H1 (cell line): ENCODE data around the gene MPP4. TPM values are rescaled to one million over a fixed set of nuclear protein-coding genes. Genes with fewer than 3 reads are reported as not detected.
"Not testable (repeated sequence)": the region's sequence is repeated elsewhere in the genome, so short reads cannot be mapped to it uniquely, and the experiment has no call there.

Experiments
- CTCF ChIA-PET: fragments of 300-600 bp; sonication (Branson Sonifier 250); formaldehyde crosslinking; loops from one replicate; lab custom pipeline; 2021; ENCODE audit not compliant: partially characterized antibody; lab: Charles Lee
- POLR2A ChIA-PET: fragments of 300-600 bp; sonication (Branson Sonifier 250); formaldehyde crosslinking; loops from one replicate; lab custom pipeline; 2021; ENCODE audit warnings: inconsistent platforms; ENCODE audit not compliant: partially characterized antibody; lab: Charles Lee
- DNase-seq, 2 experiments: peaks; one replicate each; pipeline versions ENCODE4 v3.0.0 to v3.0.0-alpha.2; 2010 to 2022; ENCODE audit warnings: low spot score in 2 of 2, low read depth in 1 of 2, mixed read lengths in 1 of 2
- FAIRE-seq: peaks from 2 replicates; lab custom pipeline; 2011; peaks lifted over from hg19 to GRCh38; lab: Jason Lieb, UNC
- H2AFZ ChIP-seq: 2 replicates; pipeline ENCODE4 v1.8.1; 2012; ENCODE audit warnings: low read length, inconsistent platforms
- H2AK5ac ChIP-seq: 2 replicates; pipeline ENCODE4 v1.6.1; 2013; ENCODE audit warnings: low read depth, low read length
- H2BK120ac ChIP-seq: replicated peaks from 2 replicates; pipeline ENCODE3; 2013; ENCODE audit warnings: low read depth, low read length, inconsistent platforms
- H2BK12ac ChIP-seq: 2 replicates; pipeline ENCODE4 v1.6.1; 2013; ENCODE audit warnings: low read depth, low read length
- H2BK15ac ChIP-seq: 2 replicates; pipeline ENCODE4 v1.6.1; 2013; ENCODE audit warnings: low read length
- H2BK20ac ChIP-seq: 2 replicates; pipeline ENCODE4 v1.6.1; 2013; ENCODE audit warnings: low read length
- H2BK5ac ChIP-seq: 2 replicates; pipeline ENCODE4 v1.6.1; 2013; ENCODE audit warnings: low read depth, low read length
- H3K14ac ChIP-seq: 2 replicates; pipeline ENCODE4 v1.6.1; 2013; ENCODE audit warnings: inconsistent platforms; ENCODE audit not compliant: insufficient read length
- H3K18ac ChIP-seq: 2 replicates; pipeline ENCODE4 v1.6.1; 2013; ENCODE audit warnings: low read length; ENCODE audit errors: extremely low read depth
- H3K23ac ChIP-seq: 2 replicates; pipeline ENCODE4 v1.6.1; 2013; ENCODE audit warnings: inconsistent platforms; ENCODE audit not compliant: insufficient read length
- H3K23me2 ChIP-seq: 2 replicates; pipeline ENCODE4 v1.6.1; 2013; ENCODE audit warnings: low read depth, low read length
- H3K27ac ChIP-seq: 2 replicates; pipeline ENCODE4 v1.6.1; 2011; ENCODE audit warnings: low read depth, low read length, inconsistent platforms
- H3K27me3 ChIP-seq, 4 experiments: replicated peaks in 1 of 4; 1 replicate in 1 of 4; 2 replicates in 3 of 4; pipeline versions ENCODE4 v1.6.1 to v1.8.1; 2011 to 2013; ENCODE audit warnings: low read length in 3 of 4, mild to moderate bottlenecking in 3 of 4, inconsistent platforms in 2 of 4, mixed read lengths in 2 of 4, moderate library complexity in 1 of 4; ENCODE audit not compliant: control insufficient read depth in 3 of 4, insufficient read depth in 3 of 4; ENCODE audit errors: extremely low read depth in 1 of 4
- H3K36me3 ChIP-seq, 4 experiments: 2 replicates each; pipeline versions ENCODE4 v1.6.1 to v1.8.1; 2011 to 2013; ENCODE audit warnings: mild to moderate bottlenecking in 4 of 4, low read length in 3 of 4, moderate library complexity in 2 of 4, control low read depth in 1 of 4, inconsistent platforms in 1 of 4; ENCODE audit not compliant: insufficient read depth in 4 of 4, control insufficient read depth in 2 of 4
- H3K4ac ChIP-seq: replicated peaks from 2 replicates; pipeline ENCODE3; 2013; ENCODE audit warnings: low read length, low read depth, mixed read lengths, inconsistent platforms; ENCODE audit not compliant: insufficient read length
- H3K4me1 ChIP-seq, 4 experiments: replicated peaks in 1 of 4; 1 replicate in 1 of 4; 2 replicates in 3 of 4; pipeline versions ENCODE4 v1.6.1 to v1.8.1; 2011 to 2013; ENCODE audit warnings: low read length in 3 of 4, inconsistent platforms in 2 of 4, mixed read lengths in 1 of 4; ENCODE audit not compliant: insufficient read depth in 4 of 4, control insufficient read depth in 3 of 4
- H3K4me2 ChIP-seq, 2 experiments: 2 replicates each; pipeline versions ENCODE4 v1.6.1 to v1.8.1; 2011 to 2013; ENCODE audit warnings: low read depth in 2 of 2, low read length in 2 of 2, control low read depth in 1 of 2, inconsistent platforms in 1 of 2, mild to moderate bottlenecking in 1 of 2; ENCODE audit not compliant: insufficient read depth in 1 of 2
- H3K4me3 ChIP-seq, 4 experiments: fragments of 200-600, 300-600 bp in 1 of 4; sonication (generic), shearing (Covaris generic), sonication (Bioruptor Twin) in 1 of 4; 2 replicates each; pipeline versions ENCODE4 v1.5.1 to v1.8.1; 2011 to 2016; ENCODE audit warnings: low read length in 4 of 4, low read depth in 3 of 4, control low read depth in 2 of 4, inconsistent platforms in 2 of 4, mild to moderate bottlenecking in 2 of 4, mixed read lengths in 1 of 4, moderate library complexity in 1 of 4; ENCODE audit not compliant: insufficient read depth in 2 of 4; ENCODE audit errors: extremely low read depth in 1 of 4
- H3K56ac ChIP-seq: replicated peaks from 2 replicates; pipeline ENCODE3; 2013; ENCODE audit warnings: low read depth, mild to moderate bottlenecking, mixed read lengths, low read length, inconsistent platforms; ENCODE audit not compliant: insufficient read length
- H3K79me1 ChIP-seq: 2 replicates; pipeline ENCODE4 v1.6.1; 2013; ENCODE audit warnings: low read depth, low read length, control low read depth
- H3K79me2 ChIP-seq, 2 experiments: 2 replicates each; pipeline versions ENCODE4 v1.6.1 to v1.8.1; 2012 to 2013; ENCODE audit warnings: low read length in 2 of 2, mild to moderate bottlenecking in 2 of 2, inconsistent platforms in 1 of 2; ENCODE audit not compliant: insufficient read depth in 2 of 2, control insufficient read depth in 1 of 2
- H3K9ac ChIP-seq, 4 experiments: replicated peaks in 1 of 4; 1 replicate in 1 of 4; 2 replicates in 3 of 4; pipeline versions ENCODE4 v1.6.1 to v1.8.1; 2011 to 2013; ENCODE audit warnings: low read depth in 3 of 4, low read length in 3 of 4, control low read depth in 2 of 4, mild to moderate bottlenecking in 2 of 4, moderate library complexity in 2 of 4, inconsistent platforms in 1 of 4; ENCODE audit errors: extremely low read depth in 1 of 4
- H3K9me3 ChIP-seq, 2 experiments: 2 replicates each; pipeline versions ENCODE4 v1.6.1 to v1.8.1; 2012 to 2013; ENCODE audit warnings: mild to moderate bottlenecking in 2 of 2, moderate library complexity in 2 of 2, control low read depth in 1 of 2, inconsistent platforms in 1 of 2, low read depth in 1 of 2, low read length in 1 of 2, mixed read lengths in 1 of 2; ENCODE audit not compliant: insufficient read depth in 2 of 2
- H4K20me1 ChIP-seq, 2 experiments: replicated peaks in 1 of 2; 2 replicates each; pipeline versions ENCODE3 to v1.8.1; 2011 to 2013; ENCODE audit warnings: inconsistent platforms in 2 of 2, low read length in 2 of 2, mild to moderate bottlenecking in 1 of 2; ENCODE audit not compliant: insufficient read depth in 2 of 2, control insufficient read depth in 1 of 2
- H4K5ac ChIP-seq: 2 replicates; pipeline ENCODE4 v1.6.1; 2013; ENCODE audit warnings: low read length, low read depth, mixed read lengths, inconsistent platforms; ENCODE audit not compliant: insufficient read length
- H4K8ac ChIP-seq: 2 replicates; pipeline ENCODE4 v1.8.0; 2013; ENCODE audit warnings: mild to moderate bottlenecking, moderate library complexity, low read length, inconsistent platforms; ENCODE audit not compliant: insufficient read depth; ENCODE audit errors: extremely low read depth
- H4K91ac ChIP-seq: replicated peaks from 2 replicates; pipeline ENCODE3; 2013; ENCODE audit warnings: low read length, mixed read lengths, inconsistent platforms; ENCODE audit not compliant: insufficient read length
- FOSL1 ChIP-seq: IDR thresholded peaks from 2 replicates; pipeline ENCODE4 v1.6.1; 2011; ENCODE audit warnings: mild to moderate bottlenecking, low read depth, low read length, moderate library complexity; ENCODE audit not compliant: insufficient read depth
- WGBS, 2 experiments: shearing (Covaris generic) in 1 of 2; methylation state at CpG; one replicate each; pipeline versions ENCODE4 v1.1.6 to v1.1.7; 2013 to 2015; ENCODE audit warnings: low lambda C conversion rate in 2 of 2, mixed read lengths in 2 of 2, inconsistent platforms in 1 of 2, low coverage in 1 of 2, missing lambda C conversion rate in 1 of 2; ENCODE audit not compliant: insufficient replicate concordance in 2 of 2, insufficient coverage in 1 of 2, insufficient read length in 1 of 2; ENCODE audit errors: extremely low coverage in 1 of 2, missing lambda C conversion rate in 1 of 2; 5-methylcytosine and 5-hydroxymethylcytosine counted together
- polyA plus RNA-seq, 7 experiments: library from polyadenylated mRNA; depleted of rRNA in 3 of 7; stranded (reverse) in 5 of 7; unstranded in 2 of 7; fragments of >200 nt in 5 of 7; fragments of 200-250 nt in 2 of 7; gene quantifications; 1 replicate in 5 of 7; 2 replicates in 1 of 7; 4 replicates in 1 of 7; pipeline versions ENCODE4 v1.2.1 to v1.2.3, GENCODE V29; 2011 to 2013; ENCODE audit warnings: missing spikeins in 2 of 7, mixed read lengths in 2 of 7
- total RNA-seq: library from RNA; stranded (reverse); fragmentation: NEBNext Ultra II Directional; extraction: Animal tissue kit (Norgen Biotek cat#: 25700); gene quantifications from 2 replicates; pipeline ENCODE4 v1.2.1, GENCODE V29; 2021

The MPP4 gene
- total and polyA plus RNA-seq, 2 of the 8 experiments (the other 6 are each of a cell fraction or from before 2014, with no cell fraction given) = not detected

DNA sequence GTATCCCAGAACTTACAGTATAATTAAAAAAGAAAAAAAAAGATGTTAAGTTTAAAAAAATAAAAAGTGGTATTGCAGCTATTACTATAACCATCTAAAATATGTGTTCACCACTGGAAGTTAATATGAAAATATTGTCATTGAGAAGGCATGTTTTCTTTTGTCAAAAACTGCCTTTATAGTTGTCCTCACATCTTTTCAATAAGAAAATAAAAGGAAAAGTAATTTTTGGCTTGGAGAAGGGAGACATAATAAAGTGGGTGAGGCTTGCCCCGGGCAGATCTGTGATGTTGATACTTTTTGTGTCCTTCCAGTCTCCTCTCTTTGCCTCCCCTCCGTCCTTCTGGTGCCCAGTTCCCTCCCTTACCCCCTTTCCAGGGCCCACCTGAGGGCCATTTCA lies 24.9 kb downstream of the MPP4 start:
- POLR2A ChIA-PET = no interaction called here
- WGBS, 2 experiments = 81% methylated on average over 2 of the region's 2 CpGs; no CpG with 5 or more reads in 1 of the 2 experiments

DNA sequence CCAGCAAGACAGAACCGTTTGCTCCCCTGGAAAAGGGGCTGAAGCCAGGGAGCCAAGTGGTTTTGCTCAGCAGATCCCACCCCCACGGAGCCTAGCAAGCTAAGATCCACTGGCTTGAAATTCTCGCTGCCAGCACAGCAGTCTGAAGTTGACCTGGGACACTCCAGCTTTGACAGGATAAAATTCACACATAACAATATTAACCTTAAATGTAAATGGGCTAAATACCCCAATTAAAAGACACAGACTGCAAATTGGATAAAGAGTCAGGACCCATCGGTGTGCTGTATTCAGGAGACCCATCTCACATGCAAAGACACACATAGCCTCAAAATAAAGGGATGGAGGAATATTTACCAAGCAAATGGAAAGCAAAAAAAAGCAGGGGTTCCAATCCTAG lies 27.2 kb downstream of the MPP4 start:
- CTCF ChIA-PET = interaction anchor here (0.6 to 1.1 kb wide), 3 partner anchors 30 to 73 kb away, joined by 3 to 4 read pairs (median 4); no protein-coding TSS in a partner anchor
- H2BK12ac ChIP-seq, H3K4ac ChIP-seq, H3K9me3 ChIP-seq, H2BK120ac ChIP-seq, H2BK5ac ChIP-seq, H2BK20ac ChIP-seq, DNase-seq, H3K27ac ChIP-seq, H3K4me2 ChIP-seq, POLR2A ChIA-PET, H3K18ac ChIP-seq, H2AK5ac ChIP-seq, H3K79me1 ChIP-seq, H3K23ac ChIP-seq, H3K23me2 ChIP-seq, FAIRE-seq, H4K5ac ChIP-seq, H4K8ac ChIP-seq, H2BK15ac ChIP-seq, H4K91ac ChIP-seq, H3K9ac ChIP-seq, H3K27me3 ChIP-seq, H3K79me2 ChIP-seq, H2AFZ ChIP-seq, H3K4me3 ChIP-seq, H3K56ac ChIP-seq, H3K4me1 ChIP-seq, H3K36me3 ChIP-seq, H4K20me1 ChIP-seq, H3K14ac ChIP-seq: not testable (repeated sequence)
- 61% methylated on average over 4 of the region's 4 CpGs; no CpG with 5 or more reads in 1 of the 2 experiments for WGBS, 2 experiments

More for the DNA sequence above, 24.9 kb downstream of the MPP4 start:
- Histone ChIP-seq H4K8ac (no peak overlapping the region), H3K27me3 (no peaks in the 10 kb centered on the region), H3K36me3 (no peaks in the 10 kb centered on the region), H3K27ac (no peak overlapping the region), H3K4me2 (no peak overlapping the region), H3K79me2 (no peaks in the 10 kb centered on the region), H3K4me3 (no peak overlapping the region), H3K18ac (no peak overlapping the region), H3K4me1 (peaks cover 0 to 6% (median 2%) of the 10 kb centered on the region in 4 experiments; a peak in 3 of 7 replicates), H3K9me3 (no peaks in the 10 kb centered on the region), H4K5ac (no peak overlapping the region), H4K91ac (no peak overlapping the region), H2AK5ac (no peak overlapping the region), H3K23ac (no peak overlapping the region), H2AFZ (no peak overlapping the region), H2BK12ac (no peak overlapping the region), H4K20me1 (no peaks in the 10 kb centered on the region), H3K9ac (no peak overlapping the region), H3K56ac (no peak overlapping the region), H3K4ac (no peak overlapping the region), H3K79me1 (no peaks in the 10 kb centered on the region), H2BK15ac (no peak overlapping the region), H3K14ac (no peak overlapping the region), H3K23me2 (no peaks in the 10 kb centered on the region), H2BK120ac (no peak overlapping the region), H2BK5ac (no peak overlapping the region), H2BK20ac (no peak overlapping the region)
- DNase-seq = no peak
- CTCF ChIA-PET = interaction anchor here (1.3 kb wide), 1 partner anchor 9 kb away, joined by 6 read pairs; no protein-coding TSS in a partner anchor
- TF ChIP-seq FOSL1 = no peak
- no peak for FAIRE-seq
